ENCODE results near the gene SIPA1. TPM values are rescaled to one million over a fixed set of nuclear protein-coding genes. Genes with fewer than 3 reads are reported as not detected.

SIPA1 gene
- total RNA-seq, 4 donors from 2014 or later = 19.3 to 60.5 (median 33.3) TPM

DNA sequence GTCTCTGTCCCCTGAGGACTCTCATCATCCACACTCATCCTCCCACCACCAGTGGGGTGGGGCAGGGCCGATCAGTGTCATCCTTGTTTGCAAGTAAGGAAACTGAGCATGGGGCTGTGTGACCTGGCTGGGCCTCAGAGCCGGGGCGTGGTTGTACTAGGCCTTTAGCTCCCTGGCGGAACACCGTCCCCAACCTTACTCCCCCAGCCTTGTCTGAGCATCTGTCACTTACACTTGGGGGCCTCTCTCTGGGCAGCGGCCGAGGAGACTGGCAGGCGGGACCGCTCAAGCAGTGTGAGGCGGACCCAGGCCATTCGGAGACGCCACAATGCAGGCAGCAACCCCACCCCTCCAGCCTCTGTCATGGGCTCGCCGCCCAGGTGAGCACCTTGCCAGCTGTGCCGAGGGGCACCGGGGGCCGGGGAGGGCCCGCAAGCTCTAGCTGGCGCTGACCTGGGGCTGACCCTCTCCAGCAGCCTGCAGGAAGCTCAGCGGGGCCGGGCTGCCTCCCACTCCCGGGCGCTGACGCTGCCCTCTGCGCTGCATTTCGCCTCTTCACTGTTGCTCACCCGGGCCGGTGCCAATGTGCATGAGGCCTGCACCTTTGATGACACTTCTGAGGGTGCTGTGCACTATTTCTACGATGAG is 18.5 kb upstream of the SIPA1 start:
- DNase-seq (ENCODE audit: low spot score) (no peak), ATAC-seq (ENCODE audit: low FRiP score) (no peak)
- TF ChIP-seq, protein P1, sequence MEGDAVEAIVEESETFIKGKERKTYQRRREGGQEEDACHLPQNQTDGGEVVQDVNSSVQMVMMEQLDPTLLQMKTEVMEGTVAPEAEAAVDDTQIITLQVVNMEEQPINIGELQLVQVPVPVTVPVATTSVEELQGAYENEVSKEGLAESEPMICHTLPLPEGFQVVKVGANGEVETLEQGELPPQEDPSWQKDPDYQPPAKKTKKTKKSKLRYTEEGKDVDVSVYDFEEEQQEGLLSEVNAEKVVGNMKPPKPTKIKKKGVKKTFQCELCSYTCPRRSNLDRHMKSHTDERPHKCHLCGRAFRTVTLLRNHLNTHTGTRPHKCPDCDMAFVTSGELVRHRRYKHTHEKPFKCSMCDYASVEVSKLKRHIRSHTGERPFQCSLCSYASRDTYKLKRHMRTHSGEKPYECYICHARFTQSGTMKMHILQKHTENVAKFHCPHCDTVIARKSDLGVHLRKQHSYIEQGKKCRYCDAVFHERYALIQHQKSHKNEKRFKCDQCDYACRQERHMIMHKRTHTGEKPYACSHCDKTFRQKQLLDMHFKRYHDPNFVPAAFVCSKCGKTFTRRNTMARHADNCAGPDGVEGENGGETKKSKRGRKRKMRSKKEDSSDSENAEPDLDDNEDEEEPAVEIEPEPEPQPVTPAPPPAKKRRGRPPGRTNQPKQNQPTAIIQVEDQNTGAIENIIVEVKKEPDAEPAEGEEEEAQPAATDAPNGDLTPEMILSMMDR (IDR thresholded peaks at IDR 0.05) = no peak

DNA sequence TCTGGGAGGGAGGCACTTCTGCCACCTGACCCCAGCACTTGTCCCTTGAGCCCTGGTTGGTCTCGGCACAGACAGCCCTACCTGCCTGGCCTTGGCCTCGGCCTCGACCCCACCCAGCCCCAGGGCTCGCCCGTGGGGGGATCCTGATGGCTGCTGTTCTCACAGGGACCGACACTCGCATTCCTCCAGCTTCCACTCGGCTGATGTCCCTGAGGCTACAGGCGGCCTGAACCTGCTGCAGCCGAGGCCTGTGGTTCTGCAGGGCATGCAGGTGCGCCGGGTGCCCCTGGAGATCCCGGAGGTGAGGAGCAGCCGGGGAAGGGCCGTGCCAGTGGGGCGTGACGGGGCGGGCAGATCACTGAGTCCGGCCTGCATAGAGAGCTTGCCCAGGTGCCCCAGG is 17.2 kb upstream of the SIPA1 start:
- ATAC-seq (ENCODE audit: low FRiP score) (no peak), DNase-seq (ENCODE audit: low spot score) (no peak)
- TF ChIP-seq, protein P1 (IDR thresholded peaks at IDR 0.05) = no peak

- DNase-seq (ENCODE audit: low spot score) (no peak), ATAC-seq (ENCODE audit: low FRiP score) (no peak)
- TF ChIP-seq, protein P1 (IDR thresholded peaks at IDR 0.05) = no peak
Measured at GRCh38 chr11:65621460-65621859, 16.4 kb upstream of the SIPA1 start.

GRCh38 chr11:65622011-65622410 is 15.9 kb upstream of the SIPA1 start:
- TF ChIP-seq, protein P1 (IDR thresholded peaks at IDR 0.05) = no peak
- DNase-seq (ENCODE audit: low spot score) (no peak), ATAC-seq (ENCODE audit: low FRiP score) (no peak)

DNA sequence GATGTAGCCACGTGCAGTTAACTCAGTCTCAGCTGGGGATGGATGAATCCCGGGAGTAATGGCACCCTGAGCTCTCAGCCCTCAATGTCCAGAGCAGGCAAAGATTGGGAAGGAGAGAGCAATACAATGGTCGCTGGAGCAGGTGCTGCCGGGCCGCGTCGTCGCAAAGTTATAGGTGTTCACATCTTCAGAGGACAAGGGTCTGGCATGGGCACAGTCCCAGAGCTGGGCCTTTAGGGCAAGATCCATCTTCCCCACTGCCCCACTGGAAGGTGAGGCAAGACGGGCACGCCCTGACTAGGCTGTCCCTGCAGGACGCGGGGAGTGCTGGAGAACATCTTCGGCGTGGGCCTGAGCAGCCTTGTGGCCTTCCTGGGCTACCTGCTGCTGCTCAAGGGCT is 14.7 kb upstream of the SIPA1 start:
- ATAC-seq (ENCODE audit: low FRiP score) = no peak
- TF ChIP-seq, protein P1 (IDR thresholded peaks at IDR 0.05) = no peak
- no peak for DNase-seq (ENCODE audit: low spot score)

DNA sequence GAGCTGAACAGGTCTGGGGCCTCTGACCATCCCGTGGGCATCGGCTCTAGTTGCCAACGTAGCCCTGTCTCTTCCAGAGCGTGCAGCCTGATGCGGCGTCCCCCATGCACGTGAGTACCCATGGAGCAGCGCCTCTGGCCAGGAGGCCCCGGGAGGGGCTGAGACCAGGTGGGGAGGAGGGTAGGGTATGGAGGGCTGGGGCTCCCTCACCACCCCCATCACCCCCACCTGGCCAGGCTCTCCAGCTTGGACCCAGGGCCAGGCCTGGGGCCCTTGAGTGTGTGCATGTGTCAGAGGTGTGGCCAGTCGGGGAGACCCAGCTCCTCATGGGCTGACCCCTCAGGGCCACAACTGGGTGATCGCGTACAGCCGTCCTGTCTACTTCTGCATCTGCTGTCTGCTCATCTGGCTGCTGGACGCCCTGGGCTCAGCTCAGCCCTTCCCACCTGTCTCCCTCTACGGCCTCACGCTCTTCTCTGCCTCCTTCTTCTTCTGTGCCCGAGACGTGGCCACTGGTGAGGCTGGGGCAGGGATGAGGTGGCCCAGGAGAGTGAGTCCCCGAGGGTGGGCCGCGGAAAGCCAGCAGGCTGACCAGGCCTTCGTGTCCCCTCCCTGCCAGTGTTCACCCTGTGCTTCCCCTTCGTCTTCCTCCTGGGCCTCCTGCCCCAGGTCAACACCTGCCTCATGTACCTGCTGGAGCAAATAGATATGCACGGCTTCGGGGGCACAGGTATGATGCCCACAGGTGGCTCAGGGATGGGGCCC is 13.9 kb upstream of the SIPA1 start:
- TF ChIP-seq, protein P1 (IDR thresholded peaks at IDR 0.05) = no peak
- DNase-seq (ENCODE audit: low spot score) = no peak
- ATAC-seq (ENCODE audit: low FRiP score) = no peak
